GM18508 (cell line): ENCODE results near the gene UNC13C.
"Not testable (repeated sequence)": the region's sequence is repeated elsewhere in the genome, so short reads cannot be mapped to it uniquely, and the experiment has no call there.

Experiments
- ATAC-seq: cut with Tn5 transposase; IDR thresholded peaks from one replicate; pipeline ENCODE4 v1.9.1; 2021; ENCODE audit warnings: moderate number of reproducible peaks; ENCODE audit not compliant: insufficient read depth, unreplicated experiment

Gene UNC13C

DNA sequence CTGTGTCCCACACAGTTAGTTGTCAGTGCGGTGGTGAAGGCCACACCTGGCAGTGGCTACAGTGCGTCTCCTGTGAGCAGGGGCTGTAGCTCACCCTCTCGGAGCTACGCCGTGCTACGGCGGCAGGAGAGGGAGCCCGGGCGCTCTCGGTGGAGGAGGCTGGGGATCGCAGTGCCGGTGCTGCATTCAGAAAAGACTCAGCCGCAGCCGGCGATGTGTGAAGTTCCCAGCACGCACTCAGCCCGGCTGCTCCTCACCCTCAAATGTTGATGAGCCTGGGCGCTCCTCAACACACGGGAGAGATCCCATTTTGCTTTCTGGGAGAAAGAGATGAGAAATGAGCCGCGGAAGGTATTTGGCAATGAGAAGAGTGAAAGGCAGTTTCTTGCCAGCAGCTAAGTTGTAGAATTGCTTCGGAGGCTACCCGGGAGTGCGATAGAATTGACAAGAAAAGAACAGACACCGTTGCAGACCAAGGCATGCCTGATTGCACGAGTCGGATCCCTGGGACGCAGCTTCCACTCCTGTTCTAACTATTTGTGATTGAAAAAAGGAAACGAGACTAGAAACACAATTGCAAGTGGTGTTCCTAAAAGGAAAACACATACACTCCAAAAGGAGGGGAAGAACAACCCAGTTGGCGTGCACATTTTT lies at the start of gene UNC13C:
UNC13C (plus strand) TSS at position 189 of the 654 bp plus-strand sequence. CDS start 34,463 bp downstream, outside the sequence.
- no peak for ATAC-seq

DNA sequence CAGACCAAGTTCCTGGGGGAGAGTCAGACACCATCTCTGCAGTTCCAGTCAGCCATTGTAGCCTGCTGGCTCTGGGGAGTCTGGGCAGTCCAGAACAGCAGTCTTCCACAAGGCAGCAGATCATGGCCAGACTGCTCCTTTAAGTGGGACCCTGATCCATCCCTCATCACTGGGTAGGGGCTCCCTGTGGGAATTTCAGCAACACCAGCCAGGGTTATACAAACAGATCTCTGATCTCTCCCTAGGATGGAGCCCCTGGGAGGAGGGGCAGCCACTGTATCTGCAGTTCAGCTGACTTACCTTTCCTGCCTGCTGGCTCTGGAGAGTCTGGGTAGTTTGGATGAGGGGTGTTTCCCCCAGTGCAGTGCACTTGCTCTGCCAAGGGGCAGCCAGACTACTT lies 42.1 kb upstream of the UNC13C start:
- no peak for ATAC-seq

DNA sequence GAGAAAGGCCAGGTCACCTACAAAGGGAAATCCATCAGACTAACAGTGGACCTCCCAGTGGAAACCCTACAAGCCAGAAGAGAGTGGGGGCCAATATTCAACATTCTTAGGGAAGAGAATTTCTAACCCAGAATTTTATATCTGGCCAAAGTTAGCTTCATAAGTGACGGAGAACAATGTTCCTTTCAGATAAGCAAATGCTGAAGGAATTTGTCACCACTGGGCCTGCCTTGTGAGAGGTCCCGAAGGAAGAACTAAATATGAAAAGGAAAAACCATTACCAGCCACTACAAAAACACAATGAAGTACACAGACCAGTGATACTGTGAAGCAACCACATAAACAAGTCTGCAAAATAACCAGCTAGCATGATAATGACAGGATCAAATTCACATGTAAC lies 40.6 kb upstream of the UNC13C start:
- ATAC-seq = not testable (repeated sequence)

DNA sequence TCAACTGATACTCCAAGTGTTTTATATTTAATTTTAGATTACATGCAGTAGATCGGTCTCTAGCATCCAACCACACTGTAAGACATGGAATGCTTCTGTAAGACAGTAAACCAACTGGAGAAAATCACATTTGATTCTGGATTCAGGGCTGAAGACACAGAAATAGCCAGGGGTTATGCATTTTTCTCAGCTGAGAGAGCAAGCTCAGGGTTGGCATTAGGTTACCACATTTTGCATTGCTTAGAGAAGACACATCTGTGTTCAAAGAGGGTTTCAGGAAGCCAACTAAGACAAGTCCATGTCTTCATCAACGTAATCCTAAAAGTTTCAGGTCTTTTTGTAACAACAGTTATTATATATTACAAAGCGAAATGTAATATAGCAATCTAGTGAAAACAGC lies 27.7 kb upstream of the UNC13C start:
- no peak for ATAC-seq

DNA sequence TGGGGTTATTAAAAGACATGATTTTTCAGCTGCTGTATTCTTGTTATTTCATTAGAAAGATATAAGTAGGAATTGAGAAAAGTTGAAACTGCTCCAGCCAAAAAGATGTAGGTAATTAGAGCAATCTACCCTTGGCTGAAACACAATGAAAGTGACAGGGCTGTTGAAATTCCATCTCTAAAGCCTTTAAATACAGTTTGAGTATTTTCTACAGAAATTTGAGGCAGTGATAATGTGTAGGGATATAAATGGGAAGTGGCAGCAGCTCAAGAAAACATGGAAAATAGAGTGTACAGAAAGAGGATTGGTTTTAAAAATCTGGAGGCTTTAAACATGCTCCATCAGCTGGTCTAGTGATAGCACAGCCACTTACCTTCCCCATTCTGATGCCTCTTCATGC lies 22.8 kb upstream of the UNC13C start:
- ATAC-seq = no peak

DNA sequence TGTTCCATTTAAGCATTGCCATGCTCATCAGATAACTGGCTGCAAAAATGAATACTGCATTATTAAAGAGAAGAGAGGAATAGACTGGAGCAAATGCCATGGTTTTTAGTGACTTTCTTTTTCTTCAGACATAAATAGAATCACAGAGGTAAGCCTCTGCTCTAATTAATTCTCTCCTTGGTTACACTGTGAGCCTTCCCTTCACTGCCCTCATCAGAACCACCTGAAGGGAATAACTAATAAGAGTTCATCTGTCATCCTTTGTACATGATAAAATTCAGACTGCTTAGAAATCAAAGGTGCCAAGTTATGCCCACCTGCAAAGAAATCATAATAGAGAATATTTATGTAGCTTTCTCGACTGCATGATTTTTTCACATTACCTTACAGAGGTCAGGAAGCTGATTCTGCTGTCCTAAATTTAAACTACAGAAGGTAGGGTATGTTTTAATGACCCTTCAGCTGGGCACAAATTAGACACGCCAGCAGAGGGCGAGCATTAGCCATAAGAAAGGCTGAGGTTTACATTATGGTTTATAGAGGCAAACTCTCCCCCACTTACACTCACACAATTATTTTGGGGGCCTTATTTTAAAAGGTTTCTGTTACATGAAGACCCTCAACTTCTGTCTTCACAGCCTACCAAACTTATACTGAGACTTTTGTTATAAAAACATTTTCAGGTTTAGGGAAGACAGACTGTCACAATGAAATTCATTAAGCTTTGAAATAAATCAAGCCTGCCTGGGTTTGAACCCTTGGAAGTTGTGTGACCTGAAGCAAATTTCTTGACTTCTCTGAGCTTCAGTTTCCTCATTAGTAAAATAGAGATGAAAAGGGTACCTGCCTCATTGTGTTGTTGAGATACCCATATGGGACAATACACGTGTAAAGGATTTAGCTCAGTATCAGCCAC lies 15.3 kb upstream of the UNC13C start:
- ATAC-seq = no peak

DNA sequence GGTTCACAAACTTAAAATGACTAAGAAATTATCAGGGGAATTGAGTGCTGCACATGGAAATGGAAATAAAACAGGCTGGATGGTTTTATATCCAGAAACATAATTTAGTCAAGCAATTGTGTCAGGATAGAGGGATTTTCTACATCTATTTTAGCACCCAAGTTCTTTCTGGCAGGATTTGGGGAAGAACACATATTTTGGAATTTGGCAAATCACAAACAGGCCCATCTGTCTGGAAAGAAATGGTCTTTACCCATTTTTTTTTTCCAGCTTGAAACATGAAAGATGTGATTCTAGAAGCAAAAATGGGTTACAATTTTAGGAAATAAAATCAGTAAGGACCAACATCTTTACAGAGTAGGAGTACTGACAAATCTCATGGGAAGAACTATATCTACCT lies 14.4 kb upstream of the UNC13C start:
- no peak for ATAC-seq

DNA sequence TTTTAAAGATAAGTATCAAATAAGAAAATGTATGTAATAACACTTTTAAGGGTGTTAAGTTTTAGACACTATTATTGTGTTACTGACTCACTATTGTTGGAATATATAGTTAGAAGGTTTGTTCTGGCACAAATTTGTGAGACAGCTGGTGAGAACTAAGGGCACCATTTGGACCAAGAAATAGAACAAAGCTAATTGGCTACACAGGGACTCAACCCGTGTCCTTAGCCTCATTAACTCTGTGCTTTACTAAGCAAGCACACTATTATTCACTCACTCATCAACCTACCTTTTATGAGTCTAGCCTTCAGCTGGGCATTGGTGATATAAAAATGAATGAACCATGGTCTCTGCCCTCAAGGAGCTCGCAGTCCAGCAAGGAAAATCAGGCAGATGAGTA lies 4.1 kb upstream of the UNC13C start:
- no peak for ATAC-seq

DNA sequence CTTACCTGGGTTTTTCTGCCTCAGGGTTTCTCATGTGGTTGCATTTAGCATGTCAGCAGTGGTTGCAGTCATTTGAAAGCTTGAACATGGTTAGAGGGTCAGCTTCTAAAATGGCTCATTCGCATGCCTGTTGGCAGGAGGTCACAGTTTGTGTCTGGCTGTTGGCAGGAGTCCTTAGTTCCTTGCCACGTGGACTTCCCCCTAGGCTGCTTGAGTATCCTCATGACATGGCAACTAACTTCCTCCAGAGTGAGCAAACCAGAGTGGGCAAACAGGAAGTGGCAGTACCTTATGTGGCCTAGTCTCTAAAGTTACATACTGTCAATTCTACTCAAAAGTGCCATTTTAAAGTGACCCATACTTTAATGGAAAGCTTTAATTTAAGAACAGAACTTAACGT lies 3.4 kb upstream of the UNC13C start:
- ATAC-seq = no peak

DNA sequence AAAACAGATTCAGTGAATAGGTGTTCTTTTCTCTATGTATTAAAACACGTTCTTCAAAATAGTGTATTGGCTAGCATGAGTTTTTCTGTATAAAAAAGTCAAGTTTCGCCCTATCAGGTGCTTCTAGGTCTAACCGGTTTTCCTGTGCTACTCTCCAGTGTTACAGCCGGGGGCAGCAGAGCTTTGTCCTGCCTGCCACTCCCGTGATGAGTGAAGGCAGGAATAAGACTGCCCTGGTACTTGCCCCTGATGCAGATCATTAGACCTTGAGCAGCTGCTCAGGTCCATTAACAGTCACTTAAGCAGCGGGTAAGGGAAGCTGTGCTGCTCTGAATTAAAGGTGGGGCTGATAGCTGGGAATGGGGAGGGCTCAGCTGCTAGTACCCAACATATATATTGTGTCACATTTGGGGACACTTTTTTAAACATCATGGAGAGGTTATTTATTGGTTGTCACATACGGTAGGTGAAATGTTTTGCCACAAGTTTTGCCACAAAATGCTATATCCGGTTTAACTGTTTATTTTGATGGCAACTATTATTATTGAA lies 1.3 kb upstream of the UNC13C start:
- ATAC-seq = no peak

DNA sequence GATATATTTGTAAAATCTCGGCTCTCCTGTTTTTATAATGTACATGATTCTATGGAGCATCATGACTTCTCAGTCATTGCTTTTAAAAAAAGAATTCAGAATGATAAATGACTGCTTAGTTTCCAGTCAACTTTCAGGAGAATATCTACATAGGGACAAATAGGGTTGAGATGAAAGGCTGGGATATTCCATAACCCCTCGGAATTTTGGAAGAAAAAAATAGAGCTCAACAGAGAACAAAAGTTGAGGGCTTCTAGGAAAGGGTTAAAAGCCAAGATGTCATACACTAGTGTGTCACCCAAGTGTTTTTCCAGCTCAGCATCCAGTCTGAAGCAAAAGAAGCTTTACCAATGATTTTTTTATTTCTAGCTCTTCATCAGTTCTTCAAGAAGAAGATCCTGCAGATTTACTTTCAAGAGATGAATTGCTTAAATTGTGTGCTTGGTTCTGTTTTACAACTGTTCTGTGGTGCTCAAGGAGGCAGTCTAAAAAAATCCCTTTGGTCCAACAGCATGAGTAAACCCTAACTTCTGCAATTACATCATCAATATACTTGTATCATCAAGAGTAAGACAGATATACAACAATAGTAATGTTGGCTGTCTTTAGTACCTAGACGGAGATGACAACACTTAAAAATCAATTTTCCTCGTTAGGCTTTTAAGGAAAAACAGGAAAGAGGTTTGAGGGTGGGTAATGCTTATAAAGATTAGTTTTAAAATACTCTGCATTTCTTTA lies 979 bp downstream of the UNC13C start:
- no peak for ATAC-seq

DNA sequence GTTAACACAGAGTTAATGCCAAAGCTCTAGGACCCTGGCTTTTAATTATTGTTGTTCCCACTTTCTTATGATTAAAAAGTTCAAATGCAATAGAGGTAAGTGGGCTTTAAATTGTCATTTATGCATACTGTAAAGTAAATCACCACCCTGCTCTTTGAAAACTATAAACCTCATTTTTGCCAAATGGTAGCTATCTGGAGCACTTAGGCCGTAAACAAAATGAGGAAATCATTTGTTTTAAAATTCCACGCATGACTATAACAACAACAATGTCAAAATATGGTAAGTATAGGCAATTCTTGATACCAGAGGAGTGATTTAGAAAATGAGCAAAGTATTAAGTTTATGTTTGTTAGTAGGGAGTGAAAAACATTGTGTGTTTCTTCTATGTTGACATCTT lies 1.8 kb downstream of the UNC13C start:
- no peak for ATAC-seq

DNA sequence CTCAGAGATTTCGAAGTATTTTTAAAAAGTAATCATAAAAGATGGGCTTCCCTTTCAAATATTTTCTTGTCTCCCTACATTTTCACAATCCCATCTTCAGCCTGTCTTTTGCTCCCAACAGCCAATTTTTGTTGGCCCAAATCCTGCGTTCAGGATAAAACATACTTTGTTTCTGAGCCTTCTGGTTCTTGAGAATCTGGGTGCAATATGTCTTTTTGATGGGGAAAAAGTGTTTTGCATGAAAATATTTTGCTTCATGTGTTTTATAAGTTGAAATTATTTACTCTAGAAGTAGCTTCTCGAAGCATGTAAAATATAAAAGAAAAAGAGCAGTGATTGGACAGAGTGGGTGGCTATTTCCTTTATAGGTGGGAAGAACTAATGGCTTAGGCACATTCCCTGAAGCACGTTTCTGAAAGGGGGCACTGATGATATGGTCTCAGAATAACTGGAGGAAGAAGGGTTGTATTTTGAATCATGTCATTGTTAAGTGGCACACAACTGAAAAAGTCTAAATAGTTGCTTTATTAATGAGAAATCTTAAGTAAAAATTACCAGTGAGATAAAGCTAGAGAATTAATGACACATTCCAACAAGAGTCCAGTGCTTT lies 3.9 kb downstream of the UNC13C start:
- ATAC-seq = no peak

DNA sequence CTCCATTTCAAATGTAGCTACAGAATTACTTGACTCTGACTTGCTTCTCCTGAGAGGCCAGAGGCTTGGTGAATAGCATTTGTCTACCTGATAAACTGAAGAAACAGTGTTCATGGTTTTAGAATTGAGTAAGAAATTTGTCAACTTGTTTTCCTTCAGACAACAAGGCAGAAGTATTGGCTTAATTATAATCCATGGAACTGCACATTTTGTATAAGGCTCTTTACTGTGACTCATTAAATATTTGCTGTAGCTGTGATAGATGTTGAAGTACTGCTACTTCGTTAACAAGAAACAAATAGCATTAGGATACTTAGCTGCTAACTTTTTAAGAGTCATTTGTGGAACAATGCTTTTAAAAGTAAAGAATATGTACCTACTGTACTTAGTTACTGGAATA lies 4.6 kb downstream of the UNC13C start:
- ATAC-seq = no peak

DNA sequence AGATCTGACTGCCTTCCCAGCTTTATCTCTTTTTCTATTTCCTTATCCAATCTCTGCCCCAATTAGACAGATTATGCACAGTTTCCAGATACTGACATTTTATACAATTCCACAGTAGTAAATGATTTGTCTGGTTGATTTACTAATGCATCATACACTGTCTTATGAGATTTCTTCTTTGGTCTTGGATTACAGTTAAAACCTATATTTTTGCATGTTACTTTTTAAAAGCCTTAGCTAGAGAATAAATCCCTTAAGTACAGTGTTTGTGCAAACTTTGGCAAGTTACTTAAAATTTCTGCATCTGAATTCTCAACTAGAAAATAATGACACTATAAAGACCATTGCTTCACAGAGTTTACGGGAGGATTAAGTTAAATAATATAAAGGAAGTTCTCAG lies 6.0 kb downstream of the UNC13C start:
- no peak for ATAC-seq

DNA sequence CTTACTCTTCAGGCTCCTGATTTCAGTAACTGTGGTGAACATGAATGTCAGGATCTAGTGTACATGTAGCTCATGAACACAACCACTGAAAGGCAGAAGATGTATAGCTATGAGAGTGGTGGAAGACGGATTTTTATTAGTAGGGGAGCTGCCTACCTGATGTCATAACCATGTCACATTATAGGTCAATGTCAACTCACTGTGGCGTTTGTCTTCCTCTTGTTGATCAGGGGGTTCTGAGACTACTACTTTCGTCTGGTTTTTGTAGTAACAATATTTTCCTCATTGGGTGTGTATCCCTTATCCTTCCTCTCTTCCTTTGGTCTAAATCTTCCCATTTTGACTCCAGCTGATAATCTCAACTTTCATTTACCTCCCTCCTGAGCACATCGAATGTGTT lies 7.3 kb downstream of the UNC13C start:
- no peak for ATAC-seq

DNA sequence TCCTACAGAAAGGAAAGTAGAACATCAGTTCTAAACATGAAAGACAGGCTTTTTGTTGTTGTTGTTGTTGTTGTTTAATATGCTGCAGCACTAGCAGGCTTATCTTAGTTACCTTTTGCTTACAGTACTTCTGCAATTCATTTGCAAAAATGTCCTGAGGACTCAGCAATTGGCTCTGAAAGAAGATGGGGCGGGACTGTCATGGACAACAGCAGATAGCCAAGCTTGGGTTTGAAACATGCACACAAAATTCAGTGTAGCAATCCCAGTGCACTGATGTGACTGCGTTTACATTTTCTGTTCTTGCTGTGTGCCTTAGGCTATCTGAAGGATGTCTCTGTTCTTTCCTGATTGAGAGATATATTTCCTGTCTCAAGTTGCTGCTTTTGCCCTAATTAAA lies 9.2 kb downstream of the UNC13C start:
- no peak for ATAC-seq

DNA sequence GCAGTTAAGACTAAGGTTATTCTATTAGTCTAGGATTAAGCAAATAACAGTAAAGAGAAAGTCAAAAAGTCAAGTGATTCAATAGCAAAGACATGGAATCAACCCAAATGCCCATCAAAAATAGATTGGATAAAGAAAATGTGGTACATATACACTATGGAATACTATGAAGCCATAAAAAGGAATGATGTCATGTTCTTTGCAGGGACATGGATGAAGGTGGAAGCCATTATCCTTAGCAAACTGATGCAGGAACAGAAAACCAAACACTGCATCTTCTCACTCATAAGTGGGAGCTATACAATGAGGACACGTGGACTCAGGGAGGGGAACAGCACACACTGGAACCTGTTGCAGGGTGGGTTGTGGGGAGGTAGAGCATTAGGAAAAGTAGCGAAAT lies 29.0 kb downstream of the UNC13C start:
- no peak for ATAC-seq

DNA sequence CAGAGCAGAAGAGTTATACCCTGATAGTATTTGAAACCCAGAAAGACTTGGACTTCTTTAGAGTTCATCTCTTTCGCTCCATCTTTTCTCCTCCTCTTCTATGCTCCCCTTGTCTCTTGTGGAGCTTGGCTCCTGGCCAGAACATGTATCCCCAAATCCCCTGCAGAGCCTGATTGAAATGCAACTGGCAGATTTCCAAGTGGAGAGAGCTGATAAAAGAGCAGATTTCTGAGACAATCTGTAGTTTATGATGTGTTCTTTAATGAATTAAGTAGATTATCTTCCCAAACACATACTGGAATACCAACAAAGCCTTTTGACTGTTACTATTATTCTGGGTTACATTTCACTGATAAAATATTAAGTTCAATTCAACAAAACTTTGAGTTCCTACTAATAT lies 33.4 kb downstream of the UNC13C start:
- no peak for ATAC-seq

DNA sequence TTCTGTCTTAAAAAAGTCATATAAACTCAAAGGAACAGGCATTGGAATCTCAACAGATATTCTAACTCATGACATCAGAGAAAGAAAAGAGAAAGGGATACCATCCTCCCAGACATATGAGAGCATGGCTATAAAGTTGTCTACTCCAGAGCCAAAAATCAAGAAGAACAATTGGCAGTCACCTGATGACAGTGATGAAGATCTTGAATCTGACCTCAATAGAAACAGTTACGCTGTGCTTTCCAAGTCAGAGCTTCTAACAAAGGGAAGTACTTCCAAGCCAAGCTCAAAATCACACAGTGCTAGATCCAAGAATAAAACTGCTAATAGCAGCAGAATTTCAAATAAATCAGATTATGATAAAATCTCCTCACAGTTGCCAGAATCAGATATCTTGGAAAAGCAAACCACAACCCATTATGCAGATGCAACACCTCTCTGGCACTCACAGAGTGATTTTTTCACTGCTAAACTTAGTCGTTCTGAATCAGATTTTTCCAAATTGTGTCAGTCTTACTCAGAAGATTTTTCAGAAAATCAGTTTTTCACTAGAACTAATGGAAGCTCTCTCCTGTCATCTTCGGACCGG lies 35.9 kb downstream of the UNC13C start:
- no peak for ATAC-seq
